CD4-positive, alpha-beta T cell treated with Interferon alpha-2 for 1 hour (primary cell): ENCODE results near the gene MAPK4.
"Not testable (repeated sequence)": the region's sequence is repeated elsewhere in the genome, so short reads cannot be mapped to it uniquely, and the experiment has no call there.

Experiments
- DNase-seq, 2 donors: peaks; one replicate each; pipeline ENCODE4 v3.0.0-alpha.2; 2020 to 2022

The MAPK4 gene

GRCh38 chr18:50559752-50560680 is at the start of gene MAPK4:
TSS of gene MAPK4 (plus strand) at chr18:50560087. CDS start at chr18:50663959, 103,872 bp downstream.
- DNase-seq = peak in 1 of 2 donors; percentile 1

DNA sequence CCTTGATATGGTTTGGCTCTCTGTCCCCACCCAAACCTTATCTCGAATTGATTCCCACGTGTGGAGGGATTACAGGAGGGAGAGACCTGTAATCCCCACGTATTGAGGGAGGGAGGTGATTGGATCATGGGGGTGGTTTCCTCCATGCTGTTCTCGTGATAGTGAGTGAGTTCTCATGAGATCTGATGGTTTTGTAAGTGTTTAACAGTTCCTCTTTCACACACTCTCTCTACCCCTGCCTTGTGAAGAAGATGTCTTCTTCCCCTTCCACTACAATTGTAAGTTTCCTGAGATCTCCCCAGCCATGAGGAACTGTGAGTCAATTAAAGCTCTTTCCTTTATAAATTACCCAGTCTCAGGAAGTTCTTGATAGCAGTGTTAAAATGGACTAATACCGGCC is 42.6 kb upstream of the MAPK4 start:
- DNase-seq = not testable (repeated sequence)

- no peak for DNase-seq
Observed at GRCh38 chr18:50518787-50519546, 40.9 kb upstream of the MAPK4 start.

DNA sequence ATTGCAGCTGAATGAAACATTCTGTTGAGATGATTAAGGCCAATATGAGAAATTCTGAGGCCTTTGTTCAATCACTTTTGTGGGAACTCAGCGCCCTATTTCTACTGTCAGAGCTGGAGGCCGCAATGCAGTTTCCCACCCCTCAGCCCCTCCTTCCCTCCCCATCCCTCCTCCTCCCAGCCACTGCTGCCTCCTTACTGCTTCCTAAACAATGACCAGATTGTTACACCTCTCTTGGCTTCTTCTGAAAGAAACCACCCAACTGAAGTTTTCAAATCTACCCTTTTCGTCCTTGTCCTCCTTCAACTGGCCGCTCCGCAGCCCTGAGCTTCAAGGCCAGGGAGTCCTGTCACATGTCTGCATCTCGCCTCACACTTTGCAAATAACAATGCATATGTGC is 36.7 kb upstream of the MAPK4 start:
- no peak for DNase-seq

- no peak for DNase-seq
Observed at GRCh38 chr18:50527636-50528307, 32.1 kb upstream of the MAPK4 start.

- DNase-seq = no peak
Observed at GRCh38 chr18:50528806-50529205, 31.1 kb upstream of the MAPK4 start.

DNA sequence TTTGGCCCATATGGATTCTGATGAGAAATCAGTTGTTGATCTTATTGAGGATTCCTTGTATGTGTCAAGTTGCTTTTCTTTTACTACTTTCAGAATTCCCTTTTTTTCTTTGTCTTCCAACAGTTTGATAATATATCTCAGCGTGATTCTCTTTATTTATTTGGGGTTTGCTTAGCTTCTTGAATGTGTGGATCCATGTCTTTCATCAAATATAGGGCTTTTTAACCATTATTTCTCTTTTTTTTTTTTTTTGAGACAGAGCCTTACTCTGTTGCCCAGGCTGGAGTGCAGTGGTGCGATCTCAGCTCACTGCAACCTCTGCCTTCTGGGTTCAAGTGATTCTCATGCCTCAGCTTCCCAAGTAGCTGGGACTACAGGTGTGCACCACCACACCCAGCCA is 26.1 kb upstream of the MAPK4 start:
- not testable (repeated sequence) for DNase-seq

- not testable (repeated sequence) for DNase-seq
Observed at GRCh38 chr18:50544476-50544875, 15.4 kb upstream of the MAPK4 start.

DNA sequence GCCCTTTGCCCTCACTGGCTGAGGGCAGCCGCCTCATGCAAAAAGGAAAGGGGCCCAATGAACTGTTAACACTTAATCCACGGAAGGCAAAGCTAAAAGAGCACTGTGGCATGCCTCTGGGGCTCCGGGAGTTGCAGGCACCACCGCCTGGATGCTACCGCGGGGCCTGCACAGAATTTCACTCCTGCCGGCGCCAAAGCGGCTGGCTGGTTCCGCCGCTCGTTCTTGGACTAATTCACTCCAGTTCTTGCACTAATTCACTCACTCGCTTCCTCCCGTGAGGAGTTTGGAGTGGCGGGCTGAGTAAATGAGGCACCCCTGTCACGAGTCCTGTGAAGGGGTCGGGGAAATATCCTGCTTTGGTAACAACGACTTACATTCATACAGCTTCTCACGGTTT is 14.0 kb upstream of the MAPK4 start:
- no peak for DNase-seq

DNA sequence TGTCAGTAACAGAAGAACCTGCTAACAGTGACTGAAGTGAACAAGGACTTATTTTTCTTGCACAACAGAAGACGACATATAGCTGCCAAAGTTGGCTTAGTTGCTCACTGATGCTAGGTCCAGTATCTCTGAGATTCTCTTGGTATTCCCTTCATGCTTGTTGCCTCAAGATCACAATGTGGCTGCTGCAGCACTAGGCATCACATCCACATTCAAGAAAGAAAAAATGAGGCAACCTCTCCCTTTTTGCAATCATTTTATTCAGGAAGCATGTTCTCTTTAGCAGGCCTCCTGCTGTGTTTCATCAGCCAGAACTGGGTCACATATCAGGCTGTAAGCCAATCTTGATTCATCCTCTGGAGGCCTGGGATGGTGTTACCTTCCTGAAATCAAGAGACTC is 11.7 kb upstream of the MAPK4 start:
- DNase-seq = no peak

GRCh38 chr18:50551651-50552050 is 8.2 kb upstream of the MAPK4 start:
- DNase-seq = not testable (repeated sequence)

DNA sequence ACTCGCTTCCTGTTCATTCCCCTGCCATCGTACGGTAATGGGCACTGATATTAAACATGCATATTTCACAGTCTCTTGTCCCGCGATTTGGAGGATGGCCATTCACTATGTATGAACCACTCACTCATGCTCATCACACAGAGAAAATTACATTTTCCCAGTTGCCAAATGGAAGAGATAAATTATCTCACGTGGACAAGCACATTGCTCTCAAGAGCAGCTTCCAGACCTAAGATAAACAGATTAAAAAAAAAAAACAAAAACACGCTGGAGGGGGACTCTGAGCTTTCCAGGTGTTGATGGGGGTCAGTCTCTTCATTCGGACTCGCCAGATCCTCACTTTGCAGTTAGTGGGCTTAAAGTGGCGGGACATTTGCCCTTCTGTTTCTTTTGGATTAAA is 1.7 kb upstream of the MAPK4 start:
- DNase-seq = no peak

DNA sequence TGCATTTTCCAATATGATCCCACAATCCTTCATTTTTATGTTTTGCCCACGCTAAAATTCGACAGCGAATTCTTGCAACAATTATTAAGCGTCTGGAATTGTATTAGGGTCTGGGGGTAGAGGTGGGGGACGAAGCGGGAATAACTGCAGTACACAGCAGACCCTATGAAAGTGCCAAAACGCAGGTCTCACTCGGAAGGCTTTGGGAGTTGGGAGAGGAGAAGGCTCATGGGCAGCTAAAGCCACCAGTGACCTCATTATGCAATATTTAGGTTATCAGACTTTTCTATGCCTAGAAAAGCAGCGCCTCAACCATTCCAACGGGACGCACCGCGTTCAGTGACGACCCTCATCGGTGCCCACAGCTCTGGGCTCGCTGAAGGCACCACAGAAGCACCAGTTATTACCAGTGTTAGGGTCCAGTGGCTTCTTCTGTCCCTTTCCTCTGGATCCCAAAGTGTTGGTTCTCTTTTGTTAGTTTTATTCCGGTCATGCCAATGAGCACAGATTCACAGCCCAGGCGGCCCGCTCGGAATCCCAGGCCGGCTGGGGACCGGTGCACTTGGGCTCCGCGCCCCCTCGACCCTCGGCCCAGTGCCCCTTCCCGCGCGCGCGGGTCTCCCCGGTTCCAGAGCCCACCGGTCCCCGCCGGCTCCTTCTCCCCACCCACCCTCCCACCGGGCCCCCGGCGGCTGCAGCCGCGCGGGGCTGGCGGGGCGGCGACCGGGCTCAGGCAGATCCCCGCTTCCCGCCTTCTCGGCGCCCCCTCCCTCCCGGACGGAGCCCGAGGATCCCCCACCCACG is 737 bp upstream of the MAPK4 start:
- DNase-seq = no peak

DNA sequence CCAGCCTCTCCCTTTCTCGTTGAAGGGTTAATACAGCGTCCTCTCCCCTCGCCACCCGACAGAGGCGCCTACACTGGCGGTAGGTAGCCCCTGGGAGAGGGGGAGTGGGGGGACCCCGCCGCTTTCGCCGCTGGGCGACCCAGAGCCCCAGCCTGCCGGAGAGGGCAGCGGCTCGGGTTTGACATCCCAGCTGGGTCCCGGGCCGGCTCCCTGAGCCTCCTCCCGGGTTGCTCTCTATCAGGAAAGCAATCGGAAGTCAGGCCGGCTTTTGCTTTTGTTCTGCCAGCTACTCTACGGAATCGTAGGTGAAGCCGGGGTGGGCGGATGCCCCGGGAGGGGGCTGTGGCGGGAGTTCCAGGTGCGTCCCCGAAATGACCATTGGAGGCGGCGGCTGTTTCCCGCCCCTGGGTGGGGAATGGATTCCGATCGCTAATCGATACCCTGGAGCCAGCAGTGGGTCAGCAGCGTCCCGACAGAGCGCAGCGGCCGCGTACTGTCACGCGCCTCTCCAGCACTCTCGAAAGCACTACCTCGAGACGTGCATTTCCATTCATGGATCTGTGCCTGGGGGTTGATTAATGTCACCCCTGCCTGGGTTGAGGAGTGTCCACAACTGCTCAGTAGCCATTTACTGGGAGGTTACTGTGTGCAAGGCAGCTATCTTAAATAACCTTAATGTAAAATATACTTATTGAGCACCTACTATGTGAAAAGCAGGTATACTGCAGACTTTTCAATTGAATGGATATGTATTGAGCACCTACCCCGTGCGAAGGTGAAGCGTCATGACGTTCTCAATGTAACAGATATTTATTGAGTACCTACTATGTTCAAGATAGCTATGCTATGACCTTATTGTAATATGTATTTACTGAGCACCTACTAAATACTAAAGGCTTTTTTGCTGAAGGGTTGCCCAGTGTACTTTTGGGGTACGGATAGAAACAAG is 1.1 kb downstream of the MAPK4 start:
- no peak for DNase-seq

DNA sequence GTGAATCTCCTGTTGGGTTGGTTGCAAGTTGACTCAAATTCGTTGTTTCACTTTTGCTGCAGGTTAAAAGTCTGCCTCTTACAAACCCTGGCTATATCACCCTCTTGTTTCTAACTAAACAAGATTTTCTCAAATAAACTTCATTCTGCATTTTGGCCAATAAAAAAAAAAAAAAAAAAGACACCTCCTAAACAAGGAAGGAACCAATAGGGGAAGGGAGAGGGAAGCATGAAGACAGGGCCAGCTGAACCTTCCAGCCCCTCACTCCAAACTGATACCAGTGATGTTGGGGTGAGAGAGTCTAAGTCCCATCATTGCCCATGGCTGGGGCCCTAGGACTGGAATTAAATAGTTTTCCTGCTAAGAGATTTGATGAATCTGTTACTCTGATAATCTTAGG is 2.4 kb downstream of the MAPK4 start:
- DNase-seq = not testable (repeated sequence)

DNA sequence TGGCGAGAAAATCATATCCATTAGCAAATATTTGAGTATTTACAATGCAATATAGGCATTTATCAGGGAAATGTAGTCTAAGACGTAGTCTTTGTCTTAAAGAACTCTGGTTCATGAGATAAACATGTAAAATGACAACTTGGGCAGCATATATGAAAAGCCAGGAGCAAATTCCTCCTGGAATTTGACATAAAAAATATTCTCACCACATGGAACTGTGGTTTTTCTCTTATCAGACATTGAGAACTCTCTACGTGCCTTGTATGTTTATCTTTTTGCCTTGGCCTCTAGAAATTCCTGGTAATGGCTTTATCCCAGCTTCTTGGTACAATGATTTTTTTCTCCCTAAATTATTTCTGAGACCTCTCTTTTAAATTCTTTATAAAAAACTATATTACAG is 2.8 kb downstream of the MAPK4 start:
- no peak for DNase-seq

DNA sequence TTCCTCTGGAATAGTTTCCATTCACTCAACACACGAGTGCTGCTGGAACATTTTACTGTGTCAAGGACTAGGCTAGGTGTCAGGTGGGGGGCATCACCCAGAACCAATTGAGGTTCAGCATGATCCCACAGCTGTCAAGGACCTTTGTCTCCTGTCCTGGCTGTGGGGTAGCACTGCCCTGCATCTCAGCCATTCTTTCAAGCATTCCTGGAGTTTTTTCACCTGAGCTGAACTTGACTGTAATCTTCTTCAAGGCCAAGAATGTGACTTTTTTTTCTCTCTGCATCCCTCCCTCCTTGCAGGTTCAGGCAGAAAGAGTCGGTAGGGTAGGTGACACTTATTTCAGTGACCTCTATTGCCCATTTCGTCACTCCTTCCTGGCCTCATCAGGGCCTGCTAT is 3.5 kb downstream of the MAPK4 start:
- no peak for DNase-seq

- DNase-seq = no peak
Observed at GRCh38 chr18:50569930-50570329, 10.0 kb downstream of the MAPK4 start.

GRCh38 chr18:50571606-50572005 is 11.7 kb downstream of the MAPK4 start:
- DNase-seq = no peak

GRCh38 chr18:50573196-50573595 is 13.3 kb downstream of the MAPK4 start:
- DNase-seq = not testable (repeated sequence)

DNA sequence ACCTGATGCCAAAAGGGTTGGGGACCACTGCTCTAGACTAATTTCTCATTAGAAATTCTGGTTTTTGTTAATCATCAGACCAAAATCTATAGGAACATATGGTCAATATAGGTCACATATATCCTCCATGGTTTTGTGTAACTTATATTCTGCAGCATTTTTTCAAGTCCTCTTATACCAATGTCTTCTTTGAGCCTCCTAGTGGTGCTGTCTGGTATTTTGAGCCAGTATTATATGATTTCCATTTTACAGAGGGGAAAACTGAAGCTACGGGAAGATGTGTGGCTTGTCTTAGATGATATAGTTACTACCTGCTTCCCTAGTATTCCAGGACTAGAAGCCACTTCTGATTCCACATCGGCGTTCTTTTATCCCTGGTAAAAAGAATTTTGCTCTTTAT is 13.8 kb downstream of the MAPK4 start:
- no peak for DNase-seq
